Body of pancreas (tissue), 4 donors: Measurements from ENCODE around the gene MAL. TPM values are rescaled to one million over a fixed set of nuclear protein-coding genes. Genes with fewer than 3 reads are reported as not detected.

Experiments
- ATAC-seq: fragments of 150-250 bp; one replicate; pipeline ENCODE4 v1.9.1; 2016
- DNase-seq, 4 donors: peaks; one replicate each; pipeline ENCODE4 v3.0.0-alpha.2; 2019
- H3K27ac ChIP-seq, 4 donors: fragments of 200-600 bp; sonication (generic); 1 replicate in 3 of 4; 2 replicates in 1 of 4; pipeline versions ENCODE4 v1.5.1 to v1.6.1; 2016 to 2019; ENCODE audit warnings: mild to moderate bottlenecking in 1 of 4, mixed read lengths in 1 of 4, moderate library complexity in 1 of 4
- H3K27me3 ChIP-seq, 2 donors: fragments of 200-600 bp; sonication (generic); one replicate each; pipeline ENCODE4 v1.6.0; 2016; ENCODE audit warnings: mild to moderate bottlenecking in 1 of 2
- H3K36me3 ChIP-seq, 2 donors: fragments of 200-600 bp; sonication (generic); replicated peaks in 1 of 2; 2 replicates each; pipeline ENCODE4 v1.5.1; 2016; ENCODE audit warnings: low read depth in 2 of 2; ENCODE audit not compliant: insufficient read depth in 1 of 2
- H3K4me1 ChIP-seq: fragments of 200-600 bp; sonication (generic); one replicate; pipeline ENCODE4 v1.6.0; 2016
- H3K4me3 ChIP-seq, 2 donors: fragments of 200-600 bp; sonication (generic); 1 replicate in 1 of 2; 2 replicates in 1 of 2; pipeline ENCODE4 v1.5.1; 2016 to 2019
- H3K9me3 ChIP-seq, 3 donors: fragments of 200-600 bp; sonication (generic); 1 replicate in 2 of 3; 2 replicates in 1 of 3; pipeline ENCODE4 v1.5.1; 2016
- CTCF ChIP-seq, 7 experiments: fragments of 450-650 bp in 4 of 7; fragments of 200-600 bp in 3 of 7; sonication (generic) in 3 of 7; IDR thresholded peaks; one replicate each; pipeline ENCODE4 v1.5.1; 2016 to 2019; ENCODE audit warnings: antibody characterized with exemption in 7 of 7
- POLR2A ChIP-seq, 3 donors: fragments of 450-650 bp; IDR thresholded peaks; one replicate each; pipeline ENCODE4 v1.6.1; 2016; ENCODE audit warnings: antibody characterized with exemption in 3 of 3, mild to moderate bottlenecking in 2 of 3
- WGBS, 2 donors: methylation state at CpG; one replicate each; pipeline ENCODE4 v1.1.5; 2017; 5-methylcytosine and 5-hydroxymethylcytosine counted together
- intact Hi-C: fragments of 100-400 bp; cut with DNase I; formaldehyde crosslinking; loops from one replicate; pipeline ENCODE4 v1.15.1; 2023
- small RNA-seq: library from RNA; depleted of rRNA; stranded (forward); fragments of <200 nt; gene quantifications from one replicate; pipeline ENCODE3, GENCODE V24; 2016
- total RNA-seq, 2 donors: library from RNA; depleted of rRNA; stranded (reverse); fragments of >200 nt; gene quantifications; one replicate each; pipeline ENCODE4 v1.1.0, GENCODE V29; 2016

The MAL gene
- total RNA-seq, 2 donors from 2014 or later = not detected

GRCh38 chr2:95099910-95100309 lies 74.4 kb downstream of the MAL start:
- Histone ChIP-seq H3K4me1 (no peaks in the 10 kb centered on the region), H3K36me3 (peaks cover 0 to 17% of the 10 kb centered on the region in 2 donors), H3K9me3 (no peaks in the 10 kb centered on the region), H3K27ac (no peak overlapping the region), H3K4me3 (no peak overlapping the region), H3K27me3 (no peaks in the 10 kb centered on the region)
- no peak for TF ChIP-seq POLR2A (IDR thresholded peaks at IDR 0.05)
- TF ChIP-seq CTCF (IDR thresholded peaks at IDR 0.05) = no peak
- DNase-seq = no peak
- 92 to 93% methylated on average over 2 of the region's 2 CpGs for WGBS, 2 donors
- no peak for ATAC-seq
- intact Hi-C loops = no loop called here

Small RNA genes lying within 50 kb of the gene (small RNA-seq; reads per million reads assigned to genes)
- not detected for gene RN7SL575P

Other genes with a start within 250 kb of the MAL start
- gene TEKT4, start 154.3 kb upstream of the MAL start, total RNA-seq = not detected
- 10 to 100 TPM; 31.6 to 46.1 TPM for gene MRPS5, start 96.1 kb downstream of the MAL start, total RNA-seq
- 10 to 100 TPM; 11.2 to 13.8 TPM for gene ZNF514, start 134.1 kb downstream of the MAL start, total RNA-seq
- 1 to 10 TPM in 1 of 2 donors, under 1 TPM in 1; 0.99 to 2.3 TPM for gene ZNF2, start 140.1 kb downstream of the MAL start, total RNA-seq
- gene ZNF892, start 181.8 kb downstream of the MAL start, total RNA-seq = 1 to 10 TPM; 3.6 to 4.2 TPM
- 10 to 100 TPM; 17.6 to 31.6 TPM for gene PROM2, start 248.7 kb downstream of the MAL start, total RNA-seq